ENCODE data around the gene ITGA2B.
A peak's percentile ranks its signal among the peaks of the same experiment; 100 is the strongest.

Gene ITGA2B

DNA sequence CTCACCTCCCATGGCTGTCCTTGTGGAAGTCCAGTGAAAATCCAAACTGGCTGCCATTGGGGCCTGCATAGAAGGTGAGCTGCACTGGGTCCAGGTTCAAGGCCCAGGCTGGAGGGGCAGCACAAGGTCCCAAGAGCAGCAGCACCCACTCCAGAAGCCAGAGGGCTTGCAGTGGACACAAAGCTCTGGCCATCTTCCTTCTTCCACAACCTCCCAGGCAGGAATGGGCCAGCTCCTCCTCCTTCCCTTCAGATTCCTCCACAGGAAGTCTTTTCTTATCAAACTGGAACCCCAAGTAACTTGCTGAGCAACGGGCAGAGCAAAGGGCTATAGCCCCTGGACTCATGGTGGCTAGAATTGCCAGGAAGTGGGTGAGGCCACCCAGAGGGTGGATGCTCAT lies at the start of gene ITGA2B:
Gene ITGA2B, minus strand, starts transcription at position 369 of the 400 bp plus-strand sequence. Its CDS starts 176 bp downstream, at position 193.
- Mint-ChIP-seq H3K27me3 (peaks cover 12% of the 10 kb centered on the region), H3K4me1 (peaks cover 17% of the 10 kb centered on the region), H3K27ac (no peak within 1 kb of the TSS), H3K36me3 (no peaks in the 10 kb centered on the region), H3K4me3 (no peak within 1 kb of the TSS), H3K9me3 (no peaks in the 10 kb centered on the region)
- DNase-seq (ENCODE audit: low spot score in 2 of 2) (no peak), ATAC-seq (ENCODE audit: low read depth) (no peak)

DNA sequence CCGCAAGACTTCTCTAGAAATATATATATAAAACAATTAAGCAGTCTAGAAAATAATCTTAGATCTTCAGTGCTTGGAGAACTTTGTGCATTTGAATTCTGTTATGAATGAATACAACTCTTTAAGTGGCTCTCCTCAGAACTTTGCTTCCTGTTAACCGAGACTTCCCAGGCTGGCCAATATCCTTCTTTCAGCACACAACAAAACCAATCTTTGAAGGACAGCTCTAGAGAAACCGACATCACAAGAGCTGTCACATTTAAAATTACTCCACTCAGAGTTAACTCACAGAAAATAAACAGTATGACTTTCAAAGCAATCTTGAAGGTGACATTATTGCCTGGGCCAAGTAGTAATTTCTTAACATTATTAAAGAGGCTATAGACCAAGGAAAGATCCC lies 49.7 kb upstream of the ITGA2B start:
- ATAC-seq (ENCODE audit: low read depth) (no peak), DNase-seq (ENCODE audit: low spot score in 2 of 2) (no peak)
- Mint-ChIP-seq H3K27ac (peak overlapping the region; percentile 60), H3K36me3 (peaks cover 7% of the 10 kb centered on the region), H3K4me3 (no peak overlapping the region), H3K9me3 (no peaks in the 10 kb centered on the region), H3K4me1 (peaks cover 7% of the 10 kb centered on the region), H3K27me3 (no peaks in the 10 kb centered on the region)

DNA sequence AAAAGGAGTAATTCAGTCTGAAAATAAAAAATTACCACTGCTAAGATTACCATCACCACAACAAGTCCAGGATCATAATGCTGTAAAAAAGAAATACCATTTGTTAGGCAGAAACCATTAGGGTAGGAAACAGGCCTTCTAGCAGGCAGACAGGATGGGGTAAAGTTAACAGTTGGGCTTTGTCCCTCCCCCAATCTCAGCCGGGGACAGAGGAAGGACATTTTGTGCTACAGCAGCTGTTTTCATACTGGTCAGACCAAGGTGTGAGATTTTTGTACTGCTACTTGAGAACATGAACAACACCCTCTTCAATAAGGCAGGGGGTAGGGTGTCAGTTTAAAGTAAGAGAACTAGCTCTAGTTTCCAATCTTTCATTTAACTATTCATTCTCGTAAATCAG lies 49.2 kb upstream of the ITGA2B start:
- ATAC-seq (ENCODE audit: low read depth) (no peak), DNase-seq (ENCODE audit: low spot score in 2 of 2) (no peak)
- H3K4me1 Mint-ChIP-seq = peaks cover 7% of the 10 kb centered on the region
- no peak overlapping the region for H3K4me3 Mint-ChIP-seq
- no peaks in the 10 kb centered on the region for H3K27me3 Mint-ChIP-seq
- H3K27ac Mint-ChIP-seq = peak overlapping the region; percentile 60
- no peaks in the 10 kb centered on the region for H3K9me3 Mint-ChIP-seq
- peaks cover 10% of the 10 kb centered on the region for H3K36me3 Mint-ChIP-seq

DNA sequence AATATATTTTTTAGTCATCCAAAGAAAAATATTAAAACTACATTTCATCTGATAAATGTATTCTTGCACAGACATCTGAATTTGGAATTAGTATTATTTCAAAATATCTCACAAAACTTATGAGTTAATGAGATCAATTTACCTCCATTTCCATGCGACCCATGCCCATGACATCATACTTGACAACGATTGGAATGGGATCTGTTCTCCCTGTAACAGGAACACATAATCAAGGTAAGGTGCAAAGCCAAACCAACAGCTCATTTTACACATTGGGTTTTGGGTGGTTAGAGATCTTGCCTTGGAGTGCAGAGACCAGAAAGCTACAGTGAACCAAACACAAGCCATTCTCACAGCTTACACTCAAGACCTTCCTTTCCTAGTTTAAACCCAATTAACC lies 46.9 kb upstream of the ITGA2B start:
- peaks cover 10% of the 10 kb centered on the region for H3K4me1 Mint-ChIP-seq
- no peaks in the 10 kb centered on the region for H3K27me3 Mint-ChIP-seq
- H3K27ac Mint-ChIP-seq = no peak overlapping the region
- ATAC-seq (ENCODE audit: low read depth) (no peak), DNase-seq (ENCODE audit: low spot score in 2 of 2) (no peak)
- H3K9me3 Mint-ChIP-seq = no peaks in the 10 kb centered on the region
- H3K36me3 Mint-ChIP-seq = peaks cover 22% of the 10 kb centered on the region
- H3K4me3 Mint-ChIP-seq = no peak overlapping the region

DNA sequence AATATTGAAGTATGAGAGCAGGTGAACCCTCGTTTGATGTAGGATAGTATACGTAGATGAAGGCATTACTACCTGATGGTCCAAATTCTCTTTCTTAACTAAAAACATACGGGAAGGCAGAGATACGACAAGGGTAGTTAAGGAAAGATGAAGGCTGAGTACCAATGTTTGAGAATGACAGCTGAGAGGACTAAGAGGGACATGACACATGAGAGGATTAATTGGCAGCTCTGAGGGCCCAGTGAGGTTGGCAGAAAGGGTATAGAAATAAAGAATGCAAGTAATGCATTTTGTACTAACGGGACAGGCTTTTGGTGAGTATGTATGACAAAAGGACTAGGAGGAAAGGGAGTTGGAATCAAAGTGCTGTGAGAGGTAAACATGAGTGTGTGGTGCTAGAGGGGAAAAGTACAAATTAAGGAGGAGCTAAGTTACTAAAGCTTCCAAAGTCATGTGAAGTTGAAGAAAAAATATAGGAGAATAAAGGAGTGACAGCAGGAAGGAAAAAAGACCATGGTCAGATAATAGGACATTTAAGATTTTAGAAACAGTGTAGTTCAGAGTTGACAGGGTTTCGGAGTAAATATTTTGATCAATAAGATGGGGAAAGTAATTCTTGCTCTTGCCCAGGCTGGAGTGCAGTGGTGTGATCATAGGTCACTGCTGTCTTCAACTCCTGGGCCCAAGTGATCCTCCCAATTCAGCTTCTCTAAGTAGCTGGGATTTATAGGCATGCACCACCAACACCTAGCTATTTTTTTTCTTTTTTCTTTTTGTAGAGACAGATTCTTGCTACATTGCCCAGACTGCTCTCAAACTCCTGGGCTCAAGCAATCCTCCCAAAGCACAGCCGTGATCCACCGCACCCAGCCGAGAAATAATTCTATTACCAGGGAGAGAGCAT lies 43.1 kb upstream of the ITGA2B start:
- Mint-ChIP-seq H3K4me3 (no peak overlapping the region), H3K27ac (no peak overlapping the region), H3K4me1 (peaks cover 3% of the 10 kb centered on the region), H3K36me3 (peaks cover 25% of the 10 kb centered on the region), H3K27me3 (no peaks in the 10 kb centered on the region), H3K9me3 (no peaks in the 10 kb centered on the region)
- no peak for DNase-seq (ENCODE audit: low spot score in 2 of 2)
- ATAC-seq (ENCODE audit: low read depth) = no peak

DNA sequence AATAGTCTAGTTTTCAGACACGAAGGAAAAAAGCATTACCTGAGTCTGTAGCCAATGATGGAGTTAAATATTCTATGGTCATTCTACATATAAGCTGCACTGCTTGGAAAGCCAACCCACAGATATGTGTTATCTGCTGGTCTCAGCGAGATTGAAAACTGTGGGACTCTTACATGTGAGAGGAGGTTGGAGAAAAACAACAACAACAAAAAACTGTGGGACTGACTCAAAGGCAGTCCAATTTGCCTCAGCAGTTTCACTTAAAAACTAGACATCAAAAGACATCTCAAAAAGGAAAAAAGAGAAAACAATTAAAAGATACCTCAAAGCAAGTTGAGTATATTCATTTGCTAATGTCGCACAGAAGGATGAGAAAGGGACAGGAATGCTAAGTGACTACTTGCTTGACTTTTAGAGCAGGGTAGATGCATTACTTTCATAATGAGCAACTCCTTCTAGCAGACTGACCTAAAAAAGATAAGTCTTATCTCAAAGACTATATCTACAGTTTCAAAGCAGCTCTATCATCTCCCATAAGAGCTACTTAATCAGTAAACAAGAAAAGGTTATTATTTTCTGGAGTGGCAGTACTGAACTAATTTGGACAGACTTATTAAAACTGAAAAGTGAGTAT lies 35.5 kb upstream of the ITGA2B start:
- Mint-ChIP-seq H3K4me1 (no peaks in the 10 kb centered on the region), H3K27me3 (no peaks in the 10 kb centered on the region), H3K9me3 (no peaks in the 10 kb centered on the region), H3K27ac (no peak overlapping the region), H3K36me3 (peaks cover 24% of the 10 kb centered on the region), H3K4me3 (no peak overlapping the region)
- DNase-seq (ENCODE audit: low spot score in 2 of 2) (no peak), ATAC-seq (ENCODE audit: low read depth) (no peak)

DNA sequence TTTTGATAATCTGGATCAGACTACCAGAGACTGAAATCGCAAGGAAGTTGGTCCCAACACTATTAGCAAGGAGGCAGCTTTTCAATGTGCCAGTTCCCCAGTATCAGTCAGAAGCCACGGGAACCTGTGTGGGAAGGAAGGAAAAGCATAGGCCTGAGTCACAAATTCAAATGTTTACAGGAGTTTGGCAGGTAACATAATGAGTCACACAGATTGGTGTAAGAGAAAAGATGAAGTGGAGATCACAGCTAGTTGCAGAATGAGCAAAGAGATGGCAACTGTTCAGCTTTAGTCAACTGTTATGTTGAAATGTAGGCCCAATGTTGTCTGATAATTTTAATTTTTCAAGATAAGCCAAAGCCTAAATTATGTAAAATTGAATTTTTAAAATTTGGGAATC lies 28.1 kb upstream of the ITGA2B start:
- H3K27ac Mint-ChIP-seq = no peak overlapping the region
- no peaks in the 10 kb centered on the region for H3K9me3 Mint-ChIP-seq
- ATAC-seq (ENCODE audit: low read depth) (no peak), DNase-seq (ENCODE audit: low spot score in 2 of 2) (no peak)
- peaks cover 3% of the 10 kb centered on the region for H3K4me1 Mint-ChIP-seq
- no peaks in the 10 kb centered on the region for H3K27me3 Mint-ChIP-seq
- peaks cover 18% of the 10 kb centered on the region for H3K36me3 Mint-ChIP-seq
- no peak overlapping the region for H3K4me3 Mint-ChIP-seq

DNA sequence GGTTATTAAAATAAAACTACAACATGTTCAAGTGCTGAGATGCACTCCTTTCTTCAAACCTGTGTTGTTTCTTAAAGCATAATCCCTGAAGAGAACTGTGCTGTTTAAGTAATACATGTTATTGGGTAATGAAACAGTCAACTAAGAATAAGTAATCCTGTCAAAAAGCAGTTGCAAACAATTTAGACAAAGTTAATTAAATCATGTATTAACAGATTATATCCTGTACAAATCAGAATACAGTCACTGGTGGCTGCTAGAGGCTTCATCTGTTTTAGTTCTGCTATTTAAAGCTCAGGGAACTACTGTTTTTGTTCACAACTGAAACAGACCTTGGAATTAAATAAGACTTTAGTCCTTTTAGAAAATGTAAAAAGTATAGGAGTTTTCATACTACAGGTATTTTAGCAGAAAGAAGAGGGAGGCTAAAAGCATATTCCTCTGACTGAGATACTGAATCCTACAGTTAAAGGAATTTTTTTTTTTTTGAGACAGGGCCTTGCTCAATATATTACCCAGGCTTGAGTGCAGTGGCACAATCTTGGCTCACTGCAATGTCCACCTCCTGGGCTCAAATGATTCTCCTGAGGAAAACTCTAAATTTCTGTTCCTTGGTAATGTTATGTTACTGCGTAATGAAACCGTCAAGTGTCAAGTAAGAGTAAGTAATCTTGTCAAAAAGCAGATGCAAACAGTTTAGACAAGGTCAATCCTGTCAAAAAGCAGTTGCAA lies 27.3 kb upstream of the ITGA2B start:
- H3K36me3 Mint-ChIP-seq = peaks cover 18% of the 10 kb centered on the region
- DNase-seq (ENCODE audit: low spot score in 2 of 2) = no peak
- H3K27me3 Mint-ChIP-seq = no peaks in the 10 kb centered on the region

DNA sequence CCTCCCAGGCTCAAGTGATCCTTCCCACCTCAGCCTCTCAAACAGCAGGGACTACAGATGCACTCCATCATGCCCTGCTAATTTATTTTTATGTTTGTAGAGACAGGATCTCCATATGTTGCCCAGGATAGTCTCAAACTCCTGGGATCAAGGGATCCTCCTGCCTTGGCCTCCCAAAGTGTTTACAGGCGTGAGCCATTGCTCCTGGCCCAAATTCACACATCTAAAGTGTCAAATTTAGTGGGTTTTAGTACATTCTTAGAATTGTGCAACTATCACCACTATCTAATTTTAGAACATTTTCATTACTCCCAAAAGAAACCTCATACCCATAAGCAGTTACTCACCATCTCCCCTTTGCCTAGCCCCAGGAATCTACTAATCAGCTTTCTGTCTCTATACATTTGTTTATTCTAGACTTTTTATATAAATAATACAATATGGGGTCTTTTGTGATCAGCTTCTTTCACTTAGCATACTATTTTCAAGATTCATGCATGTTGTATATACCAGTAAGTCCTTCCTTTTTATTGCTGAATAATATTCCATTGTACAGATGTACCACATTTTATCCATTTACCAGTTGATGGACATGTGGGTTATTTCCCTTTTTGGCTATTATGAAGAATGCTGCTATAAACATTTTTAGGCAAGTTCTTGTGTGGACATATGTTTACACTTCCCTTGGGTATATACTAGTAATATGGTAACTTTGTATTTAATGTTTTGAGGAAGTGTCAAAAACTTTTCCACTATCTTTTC lies 25.1 kb upstream of the ITGA2B start:
- Mint-ChIP-seq H3K27me3 (no peaks in the 10 kb centered on the region), H3K4me3 (no peak overlapping the region), H3K4me1 (peaks cover 3% of the 10 kb centered on the region), H3K36me3 (peaks cover 14% of the 10 kb centered on the region), H3K9me3 (no peaks in the 10 kb centered on the region), H3K27ac (no peak overlapping the region)
- ATAC-seq (ENCODE audit: low read depth) (no peak), DNase-seq (ENCODE audit: low spot score in 2 of 2) (no peak)

More for the DNA sequence above, 27.3 kb upstream of the ITGA2B start:
- Mint-ChIP-seq H3K9me3 (no peaks in the 10 kb centered on the region), H3K27ac (no peak overlapping the region), H3K4me1 (peaks cover 3% of the 10 kb centered on the region), H3K4me3 (no peak overlapping the region)
- ATAC-seq (ENCODE audit: low read depth) = no peak

DNA sequence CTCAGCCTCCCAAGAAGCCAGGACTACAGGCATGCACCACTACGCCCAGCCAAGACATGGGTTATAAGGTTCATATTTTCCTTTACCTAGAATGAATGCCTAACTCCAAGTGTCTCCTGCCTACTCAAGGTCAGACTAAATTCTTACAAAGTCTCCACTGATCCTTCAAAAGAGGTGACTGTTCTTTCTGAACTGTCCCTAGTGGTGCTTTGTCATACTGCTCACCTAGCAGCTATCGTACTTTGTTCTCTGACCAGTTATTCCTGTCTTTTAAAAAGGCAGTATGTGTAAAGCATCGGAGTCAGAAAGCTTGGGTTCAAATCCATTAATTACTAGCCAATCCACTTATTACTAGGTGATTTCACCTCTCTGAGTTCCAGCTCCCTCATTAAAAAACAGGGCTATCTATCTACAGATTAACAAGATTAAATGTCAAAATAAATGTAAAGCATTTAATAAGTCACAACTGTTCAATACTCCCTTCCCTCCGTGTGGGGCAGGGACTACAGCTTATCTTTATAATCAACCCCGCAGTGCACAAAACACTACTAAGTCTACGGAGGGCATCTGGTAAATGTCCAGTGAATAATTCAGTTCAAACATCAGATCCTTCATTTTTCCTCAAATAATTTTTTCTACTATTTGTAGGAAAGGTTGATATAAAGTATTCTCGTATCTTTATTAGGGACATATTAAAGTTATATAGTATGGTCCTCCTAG lies 20.0 kb upstream of the ITGA2B start:
- Mint-ChIP-seq H3K36me3 (peaks cover 8% of the 10 kb centered on the region), H3K4me3 (no peak overlapping the region), H3K9me3 (no peaks in the 10 kb centered on the region), H3K27me3 (no peaks in the 10 kb centered on the region), H3K27ac (no peak overlapping the region), H3K4me1 (peaks cover 3% of the 10 kb centered on the region)
- ATAC-seq (ENCODE audit: low read depth) = no peak
- no peak for DNase-seq (ENCODE audit: low spot score in 2 of 2)

DNA sequence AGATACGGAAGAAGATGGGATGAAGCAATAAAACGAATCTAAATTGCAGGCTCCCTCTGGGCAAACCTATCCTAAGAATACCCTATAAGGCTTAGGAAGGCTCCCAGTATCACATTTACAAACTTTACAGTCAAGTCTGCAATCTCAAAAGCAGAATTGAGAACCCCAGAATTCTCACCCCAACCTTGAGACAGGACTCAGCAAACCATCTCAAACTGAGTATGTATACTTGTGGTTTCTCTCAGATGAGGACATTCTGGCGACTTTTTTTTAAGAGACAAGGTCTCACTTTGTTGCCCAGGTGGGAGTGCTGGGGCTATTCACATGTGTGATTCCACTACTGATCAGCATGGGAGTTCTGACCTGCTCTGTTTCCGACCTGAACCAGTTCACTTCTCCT lies 19.3 kb upstream of the ITGA2B start:
- Mint-ChIP-seq H3K9me3 (no peaks in the 10 kb centered on the region), H3K4me3 (no peak overlapping the region), H3K36me3 (peaks cover 8% of the 10 kb centered on the region), H3K4me1 (peaks cover 3% of the 10 kb centered on the region), H3K27me3 (no peaks in the 10 kb centered on the region), H3K27ac (no peak overlapping the region)
- DNase-seq (ENCODE audit: low spot score in 2 of 2) (no peak), ATAC-seq (ENCODE audit: low read depth) (no peak)

DNA sequence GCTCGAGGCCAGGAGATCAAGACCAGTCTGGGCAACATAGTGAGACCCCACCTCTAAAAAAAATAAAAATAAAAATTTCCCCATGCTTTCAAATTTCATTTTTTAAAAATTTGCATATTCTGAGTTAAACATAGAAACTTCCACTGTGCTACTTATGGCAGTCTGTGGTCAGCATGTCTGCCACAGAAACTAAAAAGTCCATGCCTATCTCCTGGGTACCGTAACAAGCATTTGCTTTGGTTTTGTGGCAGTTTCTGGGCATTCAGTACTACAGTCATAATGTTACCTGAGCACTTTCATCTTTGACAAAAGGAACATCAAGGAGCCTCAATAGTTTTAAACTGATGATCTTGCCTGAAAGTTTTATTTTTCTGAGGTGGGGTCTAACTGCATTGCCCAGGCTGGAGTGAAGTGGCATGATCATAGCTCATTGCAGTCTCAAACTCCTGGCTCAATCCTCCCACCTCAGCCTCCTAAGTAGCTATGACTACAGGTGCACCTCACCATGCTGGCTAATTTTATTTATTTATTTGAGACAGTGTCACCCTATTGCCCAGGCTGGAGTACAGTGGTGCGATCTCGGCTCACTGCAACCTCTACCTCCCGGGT lies 13.2 kb upstream of the ITGA2B start:
- Mint-ChIP-seq H3K9me3 (no peaks in the 10 kb centered on the region), H3K27ac (no peak overlapping the region), H3K36me3 (peaks cover 31% of the 10 kb centered on the region), H3K27me3 (no peaks in the 10 kb centered on the region), H3K4me1 (peaks cover 3% of the 10 kb centered on the region), H3K4me3 (no peak overlapping the region)
- ATAC-seq (ENCODE audit: low read depth) (no peak), DNase-seq (ENCODE audit: low spot score in 2 of 2) (no peak)

Measured in memory B cell (primary cell).